ENCODE measurements around the gene PDZD4.

PDZD4 gene

GRCh38 chrX:153819384-153820040, 10.8 kb downstream of the PDZD4 start:
- TF ChIP-seq REST (IDR thresholded peaks at IDR 0.05; ENCODE audit: insufficient read depth in 1 of 2, low read depth in 2 of 2, low read length in 2 of 2) (no peak), SIN3A (IDR thresholded peaks at IDR 0.05; ENCODE audit: borderline replicate concordance, insufficient read depth, low read length) (no peak), POLR2AphosphoS5 (IDR thresholded peaks at IDR 0.05; ENCODE audit: low read depth, low read length) (no peak), TAF1 (IDR thresholded peaks at IDR 0.05; ENCODE audit: borderline replicate concordance, insufficient read depth, low read length) (no peak), FOXP2 (optimal IDR thresholded peaks at IDR 0.05; ENCODE audit: borderline replicate concordance, extremely low read depth, extremely low read length, insufficient read depth) (no peak)

- TF ChIP-seq POLR2AphosphoS5 (IDR thresholded peaks at IDR 0.05; ENCODE audit: low read depth, low read length) = no peak
- TF ChIP-seq REST (IDR thresholded peaks at IDR 0.05; ENCODE audit: insufficient read depth in 1 of 2, low read depth in 2 of 2, low read length in 2 of 2) = no peak
- no peak for TF ChIP-seq SIN3A (IDR thresholded peaks at IDR 0.05; ENCODE audit: borderline replicate concordance, insufficient read depth, low read length)
- no peak for TF ChIP-seq TAF1 (IDR thresholded peaks at IDR 0.05; ENCODE audit: borderline replicate concordance, insufficient read depth, low read length)
- TF ChIP-seq FOXP2 (optimal IDR thresholded peaks at IDR 0.05; ENCODE audit: borderline replicate concordance, extremely low read depth, extremely low read length, insufficient read depth) = no peak
Measured at GRCh38 chrX:153818571-153819383, 11.6 kb downstream of the PDZD4 start.

GRCh38 chrX:153816831-153817690, 13.3 kb downstream of the PDZD4 start:
- no peak for TF ChIP-seq TAF1 (IDR thresholded peaks at IDR 0.05; ENCODE audit: borderline replicate concordance, insufficient read depth, low read length)

GRCh38 chrX:153814591-153815315, 15.6 kb downstream of the PDZD4 start:
- TF ChIP-seq TAF1 (IDR thresholded peaks at IDR 0.05; ENCODE audit: borderline replicate concordance, insufficient read depth, low read length) (no peak), POLR2AphosphoS5 (IDR thresholded peaks at IDR 0.05; ENCODE audit: low read depth, low read length) (no peak), FOXP2 (optimal IDR thresholded peaks at IDR 0.05; ENCODE audit: borderline replicate concordance, extremely low read depth, extremely low read length, insufficient read depth) (no peak), REST (IDR thresholded peaks at IDR 0.05; ENCODE audit: insufficient read depth in 1 of 2, low read depth in 2 of 2, low read length in 2 of 2) (no peak), SIN3A (IDR thresholded peaks at IDR 0.05; ENCODE audit: borderline replicate concordance, insufficient read depth, low read length) (no peak)

- TF ChIP-seq FOXP2 (optimal IDR thresholded peaks at IDR 0.05; ENCODE audit: borderline replicate concordance, extremely low read depth, extremely low read length, insufficient read depth) (no peak), POLR2AphosphoS5 (IDR thresholded peaks at IDR 0.05; ENCODE audit: low read depth, low read length) (no peak), SIN3A (IDR thresholded peaks at IDR 0.05; ENCODE audit: borderline replicate concordance, insufficient read depth, low read length) (no peak), REST (IDR thresholded peaks at IDR 0.05; ENCODE audit: insufficient read depth in 1 of 2, low read depth in 2 of 2, low read length in 2 of 2) (no peak), TAF1 (IDR thresholded peaks at IDR 0.05; ENCODE audit: borderline replicate concordance, insufficient read depth, low read length) (no peak)
Measured at GRCh38 chrX:153813161-153813560, 17.2 kb downstream of the PDZD4 start.
